DOHH2 (cell line): ENCODE results near the gene GRIA1.

Experiments
- H3F3A ChIP-seq: fragments of 200-600 bp; sonication (generic), shearing (Covaris generic); 2 replicates; pipeline ENCODE4 v1.6.0; 2016; ENCODE audit warnings: antibody characterized with exemption, mild to moderate bottlenecking; ENCODE audit not compliant: control insufficient read depth, insufficient read depth
- H3K27ac ChIP-seq: fragments of 200-600 bp; sonication (generic); 2 replicates; pipeline ENCODE4 v1.5.1; 2014; ENCODE audit warnings: low read depth, mild to moderate bottlenecking, low read length, moderate library complexity
- H3K27me3 ChIP-seq: fragments of 200-600 bp; sonication (generic); 2 replicates; pipeline ENCODE4 v1.6.1; 2014; ENCODE audit warnings: mild to moderate bottlenecking, low read length, mixed read lengths; ENCODE audit not compliant: control insufficient read depth
- H3K36me3 ChIP-seq: fragments of 200-600 bp; sonication (generic); 2 replicates; pipeline ENCODE4 v1.6.1; 2014; ENCODE audit warnings: mild to moderate bottlenecking, low read length, moderate library complexity, mixed read lengths; ENCODE audit not compliant: control insufficient read depth
- H3K4me1 ChIP-seq: fragments of 200-600 bp; sonication (generic); 2 replicates; pipeline ENCODE4 v1.6.1; 2014; ENCODE audit warnings: mild to moderate bottlenecking, low read length, mixed read lengths; ENCODE audit not compliant: control insufficient read depth
- H3K4me2 ChIP-seq: fragments of 200-600 bp; sonication (generic); 2 replicates; pipeline ENCODE4 v1.6.0; 2014; ENCODE audit warnings: mild to moderate bottlenecking, low read length, moderate library complexity
- H3K4me3 ChIP-seq: fragments of 200-600 bp; sonication (generic); 2 replicates; pipeline ENCODE4 v1.5.1; 2014; ENCODE audit warnings: mild to moderate bottlenecking, low read length, mixed read lengths
- H3K79me2 ChIP-seq: fragments of 200-600 bp; sonication (generic); 2 replicates; pipeline ENCODE4 v1.6.1; 2014; ENCODE audit warnings: mild to moderate bottlenecking, low read length, mixed read lengths; ENCODE audit not compliant: control insufficient read depth
- H3K9me2 ChIP-seq: fragments of 200-600 bp; sonication (generic); replicated peaks from 2 replicates; pipeline ENCODE4 v1.6.1; 2014; ENCODE audit warnings: mild to moderate bottlenecking, low read length, mixed read lengths; ENCODE audit not compliant: control insufficient read depth
- H3K9me3 ChIP-seq: fragments of 200-600 bp; sonication (generic); 2 replicates; pipeline ENCODE4 v1.6.1; 2014; ENCODE audit warnings: antibody characterized with exemption, low read length, mixed read lengths; ENCODE audit not compliant: control insufficient read depth, insufficient read depth
- H4K20me1 ChIP-seq: fragments of 200-600 bp; sonication (generic); 2 replicates; pipeline ENCODE4 v1.6.0; 2014; ENCODE audit warnings: low read depth, mild to moderate bottlenecking, antibody characterized with exemption, low read length, moderate library complexity; ENCODE audit not compliant: control insufficient read depth, insufficient read depth
- CTCF ChIP-seq: fragments of 200-600 bp; sonication (generic); IDR thresholded peaks from one replicate; pipeline ENCODE4 v1.5.1; 2014; ENCODE audit warnings: antibody characterized with exemption, mild to moderate bottlenecking, low read depth, low read length; ENCODE audit not compliant: poor library complexity, severe bottlenecking
- EZH2phosphoT487 ChIP-seq: fragments of 200-600 bp; sonication (generic); IDR thresholded peaks from 2 replicates; pipeline ENCODE4 v1.6.1; 2017; ENCODE audit warnings: borderline replicate concordance, mild to moderate bottlenecking, antibody characterized with exemption, low read length, moderate library complexity, mixed read lengths

GRIA1 gene

GRCh38 chr5:153745778-153746395 lies 255.4 kb downstream of the GRIA1 start:
- H3K79me2 ChIP-seq: no peaks in the 10 kb centered on the region
- H3K9me2 ChIP-seq: no peaks in the 10 kb centered on the region
- no peak overlapping the region for H3K4me3 ChIP-seq
- H3K27ac ChIP-seq: no peak overlapping the region
- no peaks in the 10 kb centered on the region for H4K20me1 ChIP-seq
- no peaks in the 10 kb centered on the region for H3K27me3 ChIP-seq
- no peaks in the 10 kb centered on the region for H3F3A ChIP-seq
- no peaks in the 10 kb centered on the region for H3K4me1 ChIP-seq
- TF ChIP-seq CTCF: no peak
- no peak for TF ChIP-seq EZH2phosphoT487
- H3K4me2 ChIP-seq: no peak overlapping the region
- H3K36me3 ChIP-seq: no peaks in the 10 kb centered on the region
- H3K9me3 ChIP-seq: no peaks in the 10 kb centered on the region

DNA sequence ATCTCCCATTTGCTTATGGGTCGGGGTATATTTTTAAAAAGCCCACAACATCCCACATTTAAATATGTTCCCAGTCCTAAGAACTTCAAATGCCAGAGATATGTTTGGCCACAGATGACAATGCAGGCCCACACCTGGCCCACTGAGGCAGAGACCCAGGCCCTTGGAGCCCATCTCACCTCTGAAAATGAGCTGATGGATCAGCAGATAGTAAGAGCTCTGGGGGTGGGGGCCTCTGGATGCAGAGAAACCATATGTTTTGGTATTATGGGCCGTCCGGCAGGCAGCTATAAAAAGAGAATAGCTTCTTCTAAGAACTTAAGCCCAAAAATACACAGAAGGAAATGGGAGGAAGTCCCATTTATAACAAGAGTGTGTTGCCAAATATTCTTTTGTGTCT lies 256.0 kb downstream of the GRIA1 start:
- Histone ChIP-seq H3F3A (no peaks in the 10 kb centered on the region), H3K79me2 (no peaks in the 10 kb centered on the region), H3K36me3 (no peaks in the 10 kb centered on the region), H3K4me2 (no peak overlapping the region), H3K27ac (no peak overlapping the region), H3K4me1 (no peaks in the 10 kb centered on the region), H3K9me2 (no peaks in the 10 kb centered on the region), H3K9me3 (no peaks in the 10 kb centered on the region), H4K20me1 (no peaks in the 10 kb centered on the region), H3K4me3 (no peak overlapping the region), H3K27me3 (no peaks in the 10 kb centered on the region)
- TF ChIP-seq EZH2phosphoT487 (no peak), CTCF (no peak)

- no peaks in the 10 kb centered on the region for H3K9me2 ChIP-seq
- H3F3A ChIP-seq: no peaks in the 10 kb centered on the region
- H3K4me1 ChIP-seq: no peaks in the 10 kb centered on the region
- H3K4me3 ChIP-seq: no peak overlapping the region
- no peaks in the 10 kb centered on the region for H3K27me3 ChIP-seq
- no peak for TF ChIP-seq CTCF
- no peak for TF ChIP-seq EZH2phosphoT487
- H3K36me3 ChIP-seq: no peaks in the 10 kb centered on the region
- no peak overlapping the region for H3K4me2 ChIP-seq
- no peaks in the 10 kb centered on the region for H4K20me1 ChIP-seq
- no peak overlapping the region for H3K27ac ChIP-seq
- no peaks in the 10 kb centered on the region for H3K79me2 ChIP-seq
- no peaks in the 10 kb centered on the region for H3K9me3 ChIP-seq
Measured at GRCh38 chr5:153748823-153749222, 258.4 kb downstream of the GRIA1 start.
